ENCODE results near the gene F5.

F5 gene

GRCh38 chr1:169478094-169478672 lies 108.1 kb downstream of the F5 start:
- H3K18ac ChIP-seq (ENCODE audit: low read length): no peak overlapping the region
- no peaks in the 10 kb centered on the region for H3K27me3 ChIP-seq (ENCODE audit: insufficient read depth, low read length, poor library complexity)
- no peak overlapping the region for H2BK120ac ChIP-seq (ENCODE audit: low read depth, low read length)
- no peak overlapping the region for H3K4me2 ChIP-seq (ENCODE audit: low read length)
- peaks cover 24% of the 10 kb centered on the region for H3K79me2 ChIP-seq (ENCODE audit: control insufficient read depth, insufficient read depth, low read length)
- H3K4me3 ChIP-seq (ENCODE audit: low read length): no peak overlapping the region
- no peak overlapping the region for H2BK5ac ChIP-seq (ENCODE audit: low read length)
- no peak overlapping the region for H2AK5ac ChIP-seq (ENCODE audit: low read length)
- WGBS (ENCODE audit: extremely low coverage, insufficient coverage, low lambda C conversion rate): no CpG with 5 or more reads among the region's 5 CpGs
- peaks cover 6% of the 10 kb centered on the region for H3K79me1 ChIP-seq (ENCODE audit: low read length)
- H3K4me1 ChIP-seq (ENCODE audit: control insufficient read depth, low read depth, low read length): no peaks in the 10 kb centered on the region
- H3K23ac ChIP-seq (ENCODE audit: low read length): no peak overlapping the region
- H2BK15ac ChIP-seq (replicated peaks; ENCODE audit: low read depth): no peak overlapping the region
- no peak overlapping the region for H3K27ac ChIP-seq (ENCODE audit: low read depth, low read length)
- H4K8ac ChIP-seq (ENCODE audit: low read depth, low read length): no peak overlapping the region
- peaks cover 3% of the 10 kb centered on the region for H3K36me3 ChIP-seq (ENCODE audit: control insufficient read depth, insufficient read depth, low read length)
- H3K9ac ChIP-seq (ENCODE audit: low read length): no peak overlapping the region
- no peak for DNase-seq
- H4K5ac ChIP-seq (ENCODE audit: low read length): no peak overlapping the region
- no peak overlapping the region for H3K4ac ChIP-seq (ENCODE audit: low read depth, low read length)
- no peak overlapping the region for H3K56ac ChIP-seq (ENCODE audit: low read length)

- Histone ChIP-seq H3K9ac (ENCODE audit: low read length) (no peak overlapping the region), H3K4ac (ENCODE audit: low read depth, low read length) (no peak overlapping the region), H4K5ac (ENCODE audit: low read length) (no peak overlapping the region), H4K8ac (ENCODE audit: low read depth, low read length) (no peak overlapping the region), H3K27me3 (ENCODE audit: insufficient read depth, low read length, poor library complexity) (no peaks in the 10 kb centered on the region), H2BK5ac (ENCODE audit: low read length) (no peak overlapping the region), H3K36me3 (ENCODE audit: control insufficient read depth, insufficient read depth, low read length) (peaks cover 3% of the 10 kb centered on the region), H2AK5ac (ENCODE audit: low read length) (no peak overlapping the region), H3K4me2 (ENCODE audit: low read length) (no peak overlapping the region), H3K18ac (ENCODE audit: low read length) (no peak overlapping the region), H3K56ac (ENCODE audit: low read length) (no peak overlapping the region), H3K23ac (ENCODE audit: low read length) (no peak overlapping the region), H3K4me3 (ENCODE audit: low read length) (no peak overlapping the region), H2BK120ac (ENCODE audit: low read depth, low read length) (no peak overlapping the region), H2BK15ac (replicated peaks; ENCODE audit: low read depth) (no peak overlapping the region), H3K27ac (ENCODE audit: low read depth, low read length) (no peak overlapping the region), H3K4me1 (ENCODE audit: control insufficient read depth, low read depth, low read length) (no peaks in the 10 kb centered on the region), H3K79me2 (ENCODE audit: control insufficient read depth, insufficient read depth, low read length) (peaks cover 15% of the 10 kb centered on the region), H3K79me1 (ENCODE audit: low read length) (peaks cover 6% of the 10 kb centered on the region)
- WGBS (ENCODE audit: extremely low coverage, insufficient coverage, low lambda C conversion rate): 100% methylated on average over 1 of the region's 3 CpGs
- no peak for DNase-seq
These were observed 110.4 kb downstream of the F5 start for GRCh38 chr1:169475806-169476387.

- WGBS (ENCODE audit: extremely low coverage, insufficient coverage, low lambda C conversion rate): no CpG with 5 or more reads among the region's 1 CpG
- peaks cover 6% of the 10 kb centered on the region for H3K79me2 ChIP-seq (ENCODE audit: control insufficient read depth, insufficient read depth, low read length)
- H3K4me1 ChIP-seq (ENCODE audit: control insufficient read depth, low read depth, low read length): no peaks in the 10 kb centered on the region
- no peak overlapping the region for H2BK5ac ChIP-seq (ENCODE audit: low read length)
- H3K36me3 ChIP-seq (ENCODE audit: control insufficient read depth, insufficient read depth, low read length): peaks cover 3% of the 10 kb centered on the region
- no peak overlapping the region for H3K9ac ChIP-seq (ENCODE audit: low read length)
- H3K56ac ChIP-seq (ENCODE audit: low read length): no peak overlapping the region
- H3K4me3 ChIP-seq (ENCODE audit: low read length): no peak overlapping the region
- H3K79me1 ChIP-seq (ENCODE audit: low read length): peaks cover 6% of the 10 kb centered on the region
- no peak overlapping the region for H4K8ac ChIP-seq (ENCODE audit: low read depth, low read length)
- no peak overlapping the region for H3K4ac ChIP-seq (ENCODE audit: low read depth, low read length)
- DNase-seq: no peak
- H2AK5ac ChIP-seq (ENCODE audit: low read length): no peak overlapping the region
- H2BK120ac ChIP-seq (ENCODE audit: low read depth, low read length): no peak overlapping the region
- H3K27ac ChIP-seq (ENCODE audit: low read depth, low read length): no peak overlapping the region
- no peak overlapping the region for H3K18ac ChIP-seq (ENCODE audit: low read length)
- no peak overlapping the region for H3K23ac ChIP-seq (ENCODE audit: low read length)
- no peaks in the 10 kb centered on the region for H3K27me3 ChIP-seq (ENCODE audit: insufficient read depth, low read length, poor library complexity)
- no peak overlapping the region for H4K5ac ChIP-seq (ENCODE audit: low read length)
- no peak overlapping the region for H2BK15ac ChIP-seq (replicated peaks; ENCODE audit: low read depth)
- H3K4me2 ChIP-seq (ENCODE audit: low read length): no peak overlapping the region
These were observed 111.8 kb downstream of the F5 start for GRCh38 chr1:169474302-169474995.

GRCh38 chr1:169473347-169473746 lies 112.9 kb downstream of the F5 start:
- DNase-seq: no peak
- Histone ChIP-seq H3K79me2 (ENCODE audit: control insufficient read depth, insufficient read depth, low read length) (peaks cover 3% of the 10 kb centered on the region), H3K9ac (ENCODE audit: low read length) (no peak overlapping the region), H3K23ac (ENCODE audit: low read length) (no peak overlapping the region), H2BK120ac (ENCODE audit: low read depth, low read length) (no peak overlapping the region), H2BK15ac (replicated peaks; ENCODE audit: low read depth) (no peak overlapping the region), H3K56ac (ENCODE audit: low read length) (no peak overlapping the region), H3K4me2 (ENCODE audit: low read length) (no peak overlapping the region), H3K18ac (ENCODE audit: low read length) (no peak overlapping the region), H3K27me3 (ENCODE audit: insufficient read depth, low read length, poor library complexity) (no peaks in the 10 kb centered on the region), H3K27ac (ENCODE audit: low read depth, low read length) (no peak overlapping the region), H3K36me3 (ENCODE audit: control insufficient read depth, insufficient read depth, low read length) (peaks cover 3% of the 10 kb centered on the region), H3K4me1 (ENCODE audit: control insufficient read depth, low read depth, low read length) (no peaks in the 10 kb centered on the region), H2AK5ac (ENCODE audit: low read length) (no peak overlapping the region), H3K79me1 (ENCODE audit: low read length) (peaks cover 4% of the 10 kb centered on the region), H3K4ac (ENCODE audit: low read depth, low read length) (no peak overlapping the region), H4K8ac (ENCODE audit: low read depth, low read length) (no peak overlapping the region), H4K5ac (ENCODE audit: low read length) (no peak overlapping the region), H3K4me3 (ENCODE audit: low read length) (no peak overlapping the region), H2BK5ac (ENCODE audit: low read length) (no peak overlapping the region)
- no CpG with 5 or more reads among the region's 5 CpGs for WGBS (ENCODE audit: extremely low coverage, insufficient coverage, low lambda C conversion rate)

GRCh38 chr1:169472738-169473137 lies 113.5 kb downstream of the F5 start:
- H3K27me3 ChIP-seq (ENCODE audit: insufficient read depth, low read length, poor library complexity): no peaks in the 10 kb centered on the region
- H2BK5ac ChIP-seq (ENCODE audit: low read length): no peak overlapping the region
- H3K9ac ChIP-seq (ENCODE audit: low read length): no peak overlapping the region
- no peaks in the 10 kb centered on the region for H3K4me1 ChIP-seq (ENCODE audit: control insufficient read depth, low read depth, low read length)
- peaks cover 3% of the 10 kb centered on the region for H3K79me2 ChIP-seq (ENCODE audit: control insufficient read depth, insufficient read depth, low read length)
- H3K23ac ChIP-seq (ENCODE audit: low read length): no peak overlapping the region
- H3K27ac ChIP-seq (ENCODE audit: low read depth, low read length): no peak overlapping the region
- H3K4me2 ChIP-seq (ENCODE audit: low read length): no peak overlapping the region
- no peak overlapping the region for H2BK15ac ChIP-seq (replicated peaks; ENCODE audit: low read depth)
- no peak overlapping the region for H3K18ac ChIP-seq (ENCODE audit: low read length)
- 100% methylated on average over 1 of the region's 3 CpGs for WGBS (ENCODE audit: extremely low coverage, insufficient coverage, low lambda C conversion rate)
- no peak for DNase-seq
- no peak overlapping the region for H2AK5ac ChIP-seq (ENCODE audit: low read length)
- no peak overlapping the region for H4K5ac ChIP-seq (ENCODE audit: low read length)
- H4K8ac ChIP-seq (ENCODE audit: low read depth, low read length): no peak overlapping the region
- no peak overlapping the region for H3K4me3 ChIP-seq (ENCODE audit: low read length)
- H3K79me1 ChIP-seq (ENCODE audit: low read length): peaks cover 4% of the 10 kb centered on the region
- peaks cover 3% of the 10 kb centered on the region for H3K36me3 ChIP-seq (ENCODE audit: control insufficient read depth, insufficient read depth, low read length)
- H3K4ac ChIP-seq (ENCODE audit: low read depth, low read length): no peak overlapping the region
- H3K56ac ChIP-seq (ENCODE audit: low read length): no peak overlapping the region
- no peak overlapping the region for H2BK120ac ChIP-seq (ENCODE audit: low read depth, low read length)
